Heart left ventricle (tissue), 16 donors: Measurements from ENCODE around the gene CUTA. TPM values are rescaled to one million over a fixed set of nuclear protein-coding genes. Genes with fewer than 3 reads are reported as not detected.

Source experiments
- ATAC-seq, 4 donors: fragments of 200-7000 bp; cut with Tn5 transposase; one replicate each; pipeline ENCODE4 v1.9.1; 2020 to 2022; ENCODE audit warnings: moderate library complexity in 4 of 4, mild to moderate bottlenecking in 3 of 4, moderate number of reproducible peaks in 1 of 4
- DNase-seq, 5 donors: peaks; one replicate each; pipeline ENCODE4 v3.0.0-alpha.2; 2020
- H3K27ac ChIP-seq, 12 donors: fragments of 200-600 bp; sonication (generic) in 4 of 12; one replicate each; pipeline versions ENCODE4 v1.5.0 to v1.8.0; 2016 to 2022; ENCODE audit warnings: mild to moderate bottlenecking in 2 of 12
- H3K27me3 ChIP-seq, 9 donors: fragments of 200-600 bp; sonication (generic) in 2 of 9; one replicate each; pipeline versions ENCODE4 v1.5.1 to v1.8.0; 2016 to 2022; ENCODE audit warnings: mild to moderate bottlenecking in 3 of 9
- H3K36me3 ChIP-seq, 9 donors: fragments of 200-600 bp; sonication (generic) in 2 of 9; one replicate each; pipeline versions ENCODE4 v1.5.0 to v1.8.0; 2018 to 2022; ENCODE audit warnings: mild to moderate bottlenecking in 2 of 9
- H3K4me1 ChIP-seq, 12 donors: fragments of 200-600 bp; sonication (generic) in 4 of 12; one replicate each; pipeline versions ENCODE4 v1.5.0 to v1.8.0; 2016 to 2022; ENCODE audit warnings: mild to moderate bottlenecking in 3 of 12
- H3K4me3 ChIP-seq, 12 donors: fragments of 200-600 bp; sonication (generic) in 4 of 12; one replicate each; pipeline versions ENCODE4 v1.5.0 to v1.8.0; 2017 to 2022; ENCODE audit warnings: mild to moderate bottlenecking in 9 of 12, moderate library complexity in 4 of 12
- H3K9me3 ChIP-seq, 12 donors: fragments of 200-600 bp; sonication (generic) in 4 of 12; one replicate each; pipeline versions ENCODE4 v1.5.0 to v1.8.0; 2016 to 2022; ENCODE audit warnings: mild to moderate bottlenecking in 1 of 12
- CTCF ChIP-seq, 12 donors: fragments of 200-600 bp; sonication (generic) in 4 of 12; IDR thresholded peaks; one replicate each; pipeline versions ENCODE4 v1.5.0 to v1.8.0; 2018 to 2022; ENCODE audit warnings: antibody characterized with exemption in 12 of 12, mild to moderate bottlenecking in 5 of 12
- POLR2A ChIP-seq, 2 donors: fragments of 450-650 bp; IDR thresholded peaks; one replicate each; pipeline ENCODE4 v1.6.1; 2017; ENCODE audit warnings: antibody characterized with exemption in 2 of 2, mild to moderate bottlenecking in 2 of 2, moderate library complexity in 2 of 2
- WGBS, 4 donors: extraction: QIAGEN DNeasy Blood & Tissue Kit in 2 of 4; methylation state at CpG; one replicate each; pipeline versions ENCODE4 v1.1.5 to v1.1.7; 2013 to 2018; 5-methylcytosine and 5-hydroxymethylcytosine counted together
- intact Hi-C, 10 donors: fragments of 100-400 bp; cut with DNase I; formaldehyde crosslinking; loops; one replicate each; pipeline versions ENCODE4 v1.11.1 to v1.14.2; 2022
- polyA plus RNA-seq, 2 donors: library from polyadenylated mRNA; stranded (reverse); fragments of 200-250 nt; gene quantifications; one replicate each; pipeline ENCODE4 v1.2.3, GENCODE V29; 2013
- total RNA-seq, 9 donors: library from RNA; depleted of rRNA in 2 of 9; stranded (reverse); fragments of >200 nt in 2 of 9; fragmentation: NEBNext Ultra II Directional in 3 of 9; extraction: Animal tissue kit (Norgen Biotek cat#: 25700) in 3 of 9; gene quantifications; one replicate each; pipeline versions ENCODE4 v1.1.0 to v1.2.4, GENCODE V29; 2016 to 2023
- donor health status: ischemic (EF 13 %, LVEDD 7.1; RV severe dilation, severe dysfunction).
- donor health status: healthy with polysubstance abuse.
- donor health status: DM: no; HTN: yes; CAD: no.
- donor health status: DM: no; HTN: no; CAD: no.
- donor health status: ischemic (EF 25% LVEDD 6.9; RV normal size, moderate dysfunction).
- donor health status: ischemic (EF 25% LVEDD 5.7; RV mildly dilated, moderate dysfunction).
- donor health status: healthy.
- donor health status: DM: yes; HTN: yes; CAD: no.
- donor health status: ischemic (EF 35%, LVEDD 5.7; RV mildly dilated, moderate dysfunction).
- donor health status: nonischemic (EF 11% LVEDD 7.7; RV severe dilation, severe dysfunction).
- donor health status: DM: yes; HTN: yes; CAD: no.
- donor health status: PGD.
- donor health status: ischemic (EF 29% LVEDD 5.4; RV normal size, mild dysfunction).
- donor health status: nonischemic (EF 23%, LVEDD 6.1; RV moderate dilation, normal function).

CUTA gene
- total and polyA plus RNA-seq, 11 donors, result 99.3 to 142 (median 128) TPM

- H3K4me1 ChIP-seq, result peaks cover 0 to 69% (median 45%) of the 10 kb centered on the region in 12 donors
- peak in 4 of 5 donors; percentile 55 to 66 (median 60) for DNase-seq
- no peaks in the 10 kb centered on the region for H3K27me3 ChIP-seq
- TF ChIP-seq CTCF (IDR thresholded peaks at IDR 0.05) (no peak), POLR2A (IDR thresholded peaks at IDR 0.05) (no peak)
- intact Hi-C loops, result no loop called here
- H3K4me3 ChIP-seq, result peak overlapping the region in 2 of 12 donors; percentile 10 to 28
- H3K36me3 ChIP-seq, result peaks cover 0 to 15% (median 12%) of the 10 kb centered on the region in 9 donors
- 7 to 12% (median 8%) methylated on average over 12 of the region's 12 CpGs for WGBS, 4 donors
- ATAC-seq, result peak in 1 of 4 donors; percentile 28
- H3K27ac ChIP-seq, result peak overlapping the region in 2 of 12 donors; percentile 18 to 75
- H3K9me3 ChIP-seq, result no peaks in the 10 kb centered on the region
Measured at GRCh38 chr6:33430991-33431879, 13.3 kb upstream of the CUTA start.

- Histone ChIP-seq H3K4me1 (peaks cover 0 to 72% (median 47%) of the 10 kb centered on the region in 12 donors), H3K27ac (peak overlapping the region in 2 of 12 donors; percentile 67 to 75), H3K4me3 (no peak overlapping the region), H3K9me3 (no peaks in the 10 kb centered on the region), H3K36me3 (peaks cover 0 to 6% (median 3%) of the 10 kb centered on the region in 9 donors), H3K27me3 (no peaks in the 10 kb centered on the region)
- DNase-seq (peak in 1 of 5 donors; percentile 12), ATAC-seq (no peak)
- 49 to 60% (median 58%) methylated on average over 2 of the region's 2 CpGs for WGBS, 4 donors
- intact Hi-C loops, result no loop called here
- TF ChIP-seq POLR2A (IDR thresholded peaks at IDR 0.05) (no peak), CTCF (IDR thresholded peaks at IDR 0.05) (no peak)
Measured at GRCh38 chr6:33430334-33430733, 12.4 kb upstream of the CUTA start.

GRCh38 chr6:33429750-33430052 is 11.8 kb upstream of the CUTA start:
- WGBS, 4 donors, result 46 to 63% (median 54%) methylated on average over 2 of the region's 2 CpGs
- peak overlapping the region in 3 of 12 donors; percentile 67 to 98 (median 97) for H3K27ac ChIP-seq
- no peaks in the 10 kb centered on the region for H3K9me3 ChIP-seq
- intact Hi-C loops, result loop anchor here in 3 of 10 donors (5.0 to 10.0 kb wide), 2 partner anchors 37 to 145 kb away; partner anchors contain the start of gene KIFC1 (in 1 of the 3)
- no peak for DNase-seq
- no peaks in the 10 kb centered on the region for H3K27me3 ChIP-seq
- H3K4me3 ChIP-seq, result no peak overlapping the region
- H3K4me1 ChIP-seq, result peaks cover 0 to 79% (median 53%) of the 10 kb centered on the region in 12 donors
- H3K36me3 ChIP-seq, result no peaks in the 10 kb centered on the region
- ATAC-seq, result no peak
- no peak for TF ChIP-seq CTCF (IDR thresholded peaks at IDR 0.05)
- TF ChIP-seq POLR2A (IDR thresholded peaks at IDR 0.05), result no peak
